GM21723 (cell line): ENCODE results near the gene PCDH12.

Experiments used
- ATAC-seq: cut with Tn5 transposase; IDR thresholded peaks from one replicate; pipeline ENCODE4 v1.9.1; 2021; ENCODE audit warnings: mild to moderate bottlenecking, moderate library complexity; ENCODE audit not compliant: unreplicated experiment

The PCDH12 gene

GRCh38 chr5:141958113-141958512 is at the start of gene PCDH12:
TSS of gene PCDH12 (minus strand) at chr5:141958202. CDS start at chr5:141957851, 351 bp downstream.
- no peak for ATAC-seq

DNA sequence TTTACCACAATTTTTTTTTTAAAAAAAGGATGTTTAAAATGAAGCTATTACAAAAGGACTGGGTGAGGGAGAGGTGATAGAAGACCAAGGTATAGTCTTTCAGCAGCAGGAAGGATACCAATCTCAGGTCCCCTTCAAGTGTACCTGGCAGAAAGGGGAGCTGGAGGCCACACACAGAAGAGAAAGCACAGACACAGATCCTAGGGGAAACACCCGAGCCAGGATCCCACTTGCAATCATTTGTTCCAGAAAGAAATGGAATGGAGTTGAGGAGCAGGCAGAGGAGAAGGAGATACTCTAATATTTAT is 49.2 kb upstream of the PCDH12 start:
- no peak for ATAC-seq

DNA sequence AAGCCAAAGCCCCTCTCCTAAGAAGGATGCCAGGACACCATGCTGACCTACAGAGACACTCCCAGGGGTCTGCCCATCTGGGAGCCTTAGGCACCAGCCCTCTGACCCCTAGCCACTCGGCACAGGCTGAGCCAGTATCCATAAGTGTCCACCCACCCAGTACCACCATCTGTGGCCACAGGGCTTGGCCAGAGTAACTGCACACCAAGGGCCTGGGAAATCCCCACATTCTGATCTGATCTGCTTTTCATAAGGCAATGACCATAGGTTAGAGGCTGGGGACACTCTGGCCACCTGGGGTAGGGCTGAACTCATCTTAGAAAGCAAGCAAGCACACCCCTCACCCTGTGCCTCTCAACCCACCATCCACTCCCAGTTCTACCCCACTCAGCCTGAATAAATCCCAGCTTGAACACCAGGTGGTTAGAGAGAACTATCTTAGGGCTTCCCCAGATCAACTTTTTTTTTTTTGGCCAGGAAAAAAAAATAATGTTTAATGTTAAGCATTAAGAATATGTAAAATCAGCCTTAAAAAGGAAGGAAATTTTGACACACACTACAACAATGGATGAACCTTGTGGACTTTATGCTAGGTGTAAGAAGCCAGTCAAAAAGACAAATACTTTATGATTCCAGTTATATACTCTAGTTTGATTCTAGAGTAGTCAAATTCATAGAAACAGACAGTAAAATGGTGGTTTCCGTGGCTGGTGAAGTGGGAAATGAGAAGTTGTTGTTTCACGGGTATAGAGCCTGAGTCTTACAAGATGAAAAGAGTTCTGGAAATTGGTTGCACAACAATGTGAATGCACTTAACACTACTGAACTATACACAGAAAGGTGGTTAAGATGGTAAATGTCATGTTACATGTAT is 48.6 kb upstream of the PCDH12 start:
- no peak for ATAC-seq

GRCh38 chr5:142003266-142003800 is 45.3 kb upstream of the PCDH12 start:
- ATAC-seq, result no peak

DNA sequence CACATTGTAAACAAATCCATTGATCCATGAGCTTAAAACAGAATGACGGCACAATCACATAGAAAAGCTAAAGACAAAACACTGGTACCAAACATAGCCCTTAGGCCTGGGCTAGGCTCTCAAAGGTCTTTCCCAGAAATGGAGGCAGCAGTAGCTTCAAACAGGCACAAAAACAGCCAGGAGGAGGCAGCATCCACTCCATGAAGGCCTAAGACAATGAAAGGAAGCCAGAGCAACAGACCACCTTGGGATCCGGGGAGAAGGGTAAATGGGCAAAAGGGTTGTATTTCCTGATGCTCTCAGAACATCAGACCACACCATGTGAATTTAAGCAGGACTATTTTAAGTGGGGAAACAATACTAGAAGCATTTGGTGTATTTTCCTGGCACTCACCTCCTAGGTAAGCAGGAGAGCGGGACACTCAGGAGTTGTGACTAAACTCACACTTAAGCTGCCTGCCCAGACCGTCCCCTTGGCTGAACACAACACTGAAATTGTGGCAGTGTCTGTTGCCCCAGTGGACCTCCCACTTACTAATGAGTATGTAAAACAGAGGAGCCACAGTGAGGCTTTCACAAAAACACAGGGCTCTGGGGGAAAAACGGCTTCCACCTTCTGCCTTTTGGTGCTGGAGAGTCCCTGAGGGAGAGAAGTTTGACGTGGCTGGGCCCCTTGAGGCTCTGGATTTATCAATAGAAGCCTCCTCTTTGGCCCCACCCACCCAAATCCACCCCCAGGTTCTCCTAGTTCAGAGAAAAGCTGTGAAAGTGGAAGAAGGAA is 42.9 kb upstream of the PCDH12 start:
- ATAC-seq, result no peak

DNA sequence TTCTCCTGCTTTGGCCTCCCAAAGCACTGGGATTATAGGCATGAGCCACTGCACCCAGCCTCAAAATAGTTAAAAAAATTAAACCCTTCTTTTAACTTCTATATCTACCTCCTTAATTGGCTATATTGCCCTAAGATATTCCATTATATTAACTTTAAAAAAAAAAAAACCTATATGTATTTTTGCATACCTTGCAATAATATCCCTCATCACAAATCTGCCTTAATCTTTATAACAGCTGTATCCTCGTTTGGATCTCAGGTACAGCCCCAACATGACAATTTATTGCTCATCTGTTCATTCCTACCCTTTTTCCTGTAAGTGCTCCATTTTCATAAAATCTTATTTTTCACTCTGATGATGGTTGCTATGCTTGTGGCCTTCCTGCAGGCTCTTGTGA is 42.2 kb upstream of the PCDH12 start:
- ATAC-seq, result no peak

DNA sequence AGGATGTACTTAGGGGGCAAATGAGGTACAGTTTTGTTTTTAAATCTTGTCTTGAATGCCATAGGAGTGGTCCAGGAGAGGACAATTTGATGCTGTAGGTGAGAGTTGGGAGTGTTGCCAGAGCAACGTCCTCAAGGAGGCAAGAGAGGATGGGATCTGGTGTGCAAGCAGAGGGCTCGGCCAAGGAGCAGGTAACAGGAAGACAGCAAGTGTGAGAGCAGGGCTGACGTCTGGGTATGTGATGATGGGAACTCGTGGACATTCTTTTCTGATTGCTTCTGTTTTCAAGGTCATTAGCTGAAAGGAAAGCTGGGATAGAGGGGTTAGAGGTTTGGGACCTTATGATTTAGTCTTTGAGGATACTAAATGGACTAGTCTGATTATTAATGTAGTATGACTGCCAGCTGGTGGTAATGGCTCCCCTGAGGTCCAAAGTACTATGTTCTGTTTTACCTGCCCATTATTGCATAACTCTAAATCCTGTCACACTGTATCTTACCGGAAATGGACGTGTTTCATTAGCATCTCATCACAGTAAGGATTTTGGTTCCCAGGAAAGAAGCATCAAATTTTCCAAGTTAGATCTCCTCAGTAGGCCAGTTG is 39.5 kb upstream of the PCDH12 start:
- no peak for ATAC-seq

DNA sequence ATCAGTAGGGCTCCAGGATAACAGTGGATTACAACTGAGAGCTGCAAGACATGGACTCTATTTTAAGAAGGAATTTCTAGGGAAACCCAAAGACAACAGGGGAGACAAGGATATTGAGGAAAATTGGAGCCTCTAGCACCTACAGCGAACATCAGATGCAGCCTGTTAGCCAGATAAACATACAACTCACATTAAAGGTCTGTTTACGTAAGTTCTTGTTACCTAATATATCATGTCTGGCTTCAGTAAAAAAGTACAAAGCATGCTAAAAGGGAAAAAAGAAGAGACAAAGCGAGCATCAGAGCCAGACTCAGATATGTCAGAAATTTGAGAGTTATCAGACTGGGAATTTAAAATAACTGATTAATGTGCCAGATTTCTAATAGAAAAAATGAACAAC is 37.7 kb upstream of the PCDH12 start:
- ATAC-seq, result no peak

- ATAC-seq, result no peak
Observed at GRCh38 chr5:141994511-141995136, 36.6 kb upstream of the PCDH12 start.

- ATAC-seq, result no peak
Observed at GRCh38 chr5:141992349-141992963, 34.5 kb upstream of the PCDH12 start.

DNA sequence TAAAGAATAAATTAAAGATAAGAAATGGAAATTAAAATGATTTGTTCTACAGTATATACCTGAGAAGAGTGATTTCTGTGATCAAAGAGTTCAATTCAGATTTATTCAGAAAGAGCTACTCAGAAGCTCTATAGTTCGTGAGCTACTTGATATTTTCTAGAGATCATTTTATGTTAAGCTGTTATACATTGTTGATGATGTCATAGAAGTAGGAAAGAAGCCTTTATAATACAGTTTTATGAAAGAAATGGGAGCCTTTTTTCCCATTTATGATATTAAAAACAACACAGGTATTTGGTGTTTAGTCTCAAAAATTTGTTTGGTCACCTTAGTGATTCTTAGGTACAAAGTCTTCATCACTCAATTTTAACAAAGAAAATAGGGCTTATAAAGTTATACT is 31.7 kb upstream of the PCDH12 start:
- ATAC-seq, result no peak

- no peak for ATAC-seq
Observed at GRCh38 chr5:141986072-141986471, 28.1 kb upstream of the PCDH12 start.

GRCh38 chr5:141982626-141983025 is 24.6 kb upstream of the PCDH12 start:
- ATAC-seq, result no peak

GRCh38 chr5:141978389-141978788 is 20.4 kb upstream of the PCDH12 start:
- ATAC-seq, result no peak

DNA sequence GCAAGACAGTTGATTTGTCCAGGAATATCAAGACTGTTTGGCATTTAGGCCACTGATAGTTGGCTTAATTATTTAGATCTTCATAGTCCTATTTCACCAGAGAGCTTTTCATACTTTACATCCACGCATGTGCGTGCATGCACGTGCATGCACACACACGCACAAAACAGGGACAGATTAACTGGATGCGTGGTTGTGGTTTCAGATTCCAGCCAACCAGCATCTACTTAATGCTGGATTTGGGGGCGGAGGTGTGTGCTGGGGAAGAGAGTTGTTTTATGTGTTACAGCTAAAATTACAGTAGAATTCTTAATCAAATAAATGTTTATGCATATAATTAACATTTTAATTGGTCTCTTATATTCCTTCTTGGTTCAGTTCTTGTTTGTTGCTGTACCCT is 18.2 kb upstream of the PCDH12 start:
- no peak for ATAC-seq

GRCh38 chr5:141973871-141974595 is 16.0 kb upstream of the PCDH12 start:
- no peak for ATAC-seq

- peak; percentile 58 for ATAC-seq
Observed at GRCh38 chr5:141969783-141970771, 12.1 kb upstream of the PCDH12 start.

DNA sequence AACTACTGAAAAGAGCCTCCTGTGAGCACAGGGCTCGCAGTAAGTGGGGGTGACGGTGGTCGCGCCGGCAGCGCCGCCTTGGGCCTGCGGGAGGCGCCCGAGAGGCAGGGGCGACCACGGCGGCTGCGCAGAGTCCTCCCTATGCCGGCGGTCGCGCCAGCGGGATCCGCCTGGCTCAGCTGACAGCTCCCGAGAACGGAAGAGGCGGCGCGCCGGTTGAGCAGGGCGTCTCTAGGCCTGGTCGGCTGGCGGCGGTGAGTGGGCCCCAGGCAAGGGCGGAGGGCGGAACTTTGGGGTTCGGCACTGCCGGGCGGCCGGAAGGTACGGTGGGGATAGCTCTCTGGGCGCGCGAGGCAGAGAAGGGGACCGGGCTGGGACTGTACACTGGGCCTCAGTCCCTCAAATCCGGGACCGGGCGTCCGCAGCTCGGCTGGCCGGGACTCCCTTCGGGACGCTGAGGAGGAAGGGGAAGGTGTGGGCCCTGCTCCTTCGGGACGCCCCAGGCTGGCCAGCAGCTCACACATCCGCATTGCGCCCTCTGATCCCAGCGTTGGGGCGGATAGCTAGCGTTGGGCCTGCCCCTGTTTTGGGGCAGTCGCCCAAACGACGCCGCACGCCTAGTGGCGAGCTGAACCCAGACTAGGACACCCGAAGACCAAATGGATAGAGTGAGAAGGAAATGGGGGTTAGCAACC is 11.1 kb upstream of the PCDH12 start, which contains the start of gene RNF14:
TSS of gene RNF14 (plus strand) at position 192 of the 695 bp plus-strand sequence. CDS start 4,484 bp downstream, outside the sequence.
- peak; percentile 95 for ATAC-seq
